Measurements from ENCODE around the gene TLL2.

DNA sequence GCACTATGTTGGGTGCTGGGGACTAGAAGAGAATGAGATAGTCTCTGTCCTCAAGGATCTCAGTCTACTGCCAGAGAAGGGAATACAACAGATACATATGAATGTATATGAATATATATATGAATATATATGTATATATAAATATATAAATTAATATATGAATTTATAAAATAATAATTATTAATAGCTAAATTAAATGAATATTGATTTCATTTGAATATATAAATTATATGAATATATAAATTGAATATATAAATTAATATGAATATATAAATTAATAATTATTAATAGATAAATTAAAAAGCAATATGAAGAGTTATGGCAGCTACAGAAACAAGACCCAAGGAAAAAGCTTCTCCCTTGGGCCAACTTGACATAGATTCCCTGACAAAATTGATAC lies 95.1 kb downstream of the TLL2 start:
- TF ChIP-seq EZH2 (IDR thresholded peaks at IDR 0.05; ENCODE audit: borderline replicate concordance, low read depth, low read length, severe bottlenecking) (no peak), POLR2A (IDR thresholded peaks at IDR 0.05; ENCODE audit: low read depth, low read length) (no peak), JUN (IDR thresholded peaks at IDR 0.05; ENCODE audit: borderline replicate concordance, insufficient read depth, insufficient read length, low read depth) (no peak), MYC (IDR thresholded peaks at IDR 0.05; ENCODE audit: low read depth, low read length) (no peak), POLR2AphosphoS5 (IDR thresholded peaks at IDR 0.05; ENCODE audit: insufficient read depth, low read depth, low read length) (no peak), GATA2 (IDR thresholded peaks at IDR 0.05; ENCODE audit: insufficient read depth, insufficient read length, low read depth, low read length) (no peak), FOS (IDR thresholded peaks at IDR 0.05; ENCODE audit: borderline replicate concordance, insufficient read depth, low read length) (no peak)
- TF ChIP-seq, protein P1, sequence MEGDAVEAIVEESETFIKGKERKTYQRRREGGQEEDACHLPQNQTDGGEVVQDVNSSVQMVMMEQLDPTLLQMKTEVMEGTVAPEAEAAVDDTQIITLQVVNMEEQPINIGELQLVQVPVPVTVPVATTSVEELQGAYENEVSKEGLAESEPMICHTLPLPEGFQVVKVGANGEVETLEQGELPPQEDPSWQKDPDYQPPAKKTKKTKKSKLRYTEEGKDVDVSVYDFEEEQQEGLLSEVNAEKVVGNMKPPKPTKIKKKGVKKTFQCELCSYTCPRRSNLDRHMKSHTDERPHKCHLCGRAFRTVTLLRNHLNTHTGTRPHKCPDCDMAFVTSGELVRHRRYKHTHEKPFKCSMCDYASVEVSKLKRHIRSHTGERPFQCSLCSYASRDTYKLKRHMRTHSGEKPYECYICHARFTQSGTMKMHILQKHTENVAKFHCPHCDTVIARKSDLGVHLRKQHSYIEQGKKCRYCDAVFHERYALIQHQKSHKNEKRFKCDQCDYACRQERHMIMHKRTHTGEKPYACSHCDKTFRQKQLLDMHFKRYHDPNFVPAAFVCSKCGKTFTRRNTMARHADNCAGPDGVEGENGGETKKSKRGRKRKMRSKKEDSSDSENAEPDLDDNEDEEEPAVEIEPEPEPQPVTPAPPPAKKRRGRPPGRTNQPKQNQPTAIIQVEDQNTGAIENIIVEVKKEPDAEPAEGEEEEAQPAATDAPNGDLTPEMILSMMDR (IDR thresholded peaks at IDR 0.05; ENCODE audit: extremely low read depth in 1 of 2, insufficient read depth in 1 of 2, low read depth in 1 of 2, low read length in 2 of 2): no peak
- TF ChIP-seq, protein P2, sequence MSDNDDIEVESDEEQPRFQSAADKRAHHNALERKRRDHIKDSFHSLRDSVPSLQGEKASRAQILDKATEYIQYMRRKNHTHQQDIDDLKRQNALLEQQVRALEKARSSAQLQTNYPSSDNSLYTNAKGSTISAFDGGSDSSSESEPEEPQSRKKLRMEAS (IDR thresholded peaks at IDR 0.05; ENCODE audit: insufficient read depth, insufficient read length): no peak
